Lung (tissue), 12 donors: ENCODE measurements around the gene TMEM61. TPM values are rescaled to one million over a fixed set of nuclear protein-coding genes. Genes with fewer than 3 reads are reported as not detected.

Experiments
- ATAC-seq: fragments of 200-7000 bp; cut with Tn5 transposase; one replicate; pipeline ENCODE4 v1.9.1; 2020; ENCODE audit warnings: moderate number of reproducible peaks; ENCODE audit not compliant: insufficient read depth, low FRiP score
- DNase-seq, 3 donors: peaks; one replicate each; pipeline ENCODE4 v3.0.0-alpha.2; 2013 to 2017
- H3K27ac ChIP-seq, 2 donors: one replicate each; pipeline ENCODE4 v1.5.1; 2013; ENCODE audit warnings: mild to moderate bottlenecking in 2 of 2, moderate library complexity in 2 of 2, control low read depth in 1 of 2, inconsistent platforms in 1 of 2, low read depth in 1 of 2, low read length in 1 of 2
- H3K27me3 ChIP-seq, 3 donors: one replicate each; pipeline ENCODE4 v1.5.1; 2013; ENCODE audit warnings: low read length in 2 of 3; ENCODE audit not compliant: control insufficient read depth in 3 of 3, insufficient read depth in 3 of 3
- H3K36me3 ChIP-seq, 4 donors: one replicate each; pipeline ENCODE4 v1.5.1; 2013; ENCODE audit warnings: low read length in 4 of 4, mild to moderate bottlenecking in 1 of 4, moderate library complexity in 1 of 4; ENCODE audit not compliant: control insufficient read depth in 4 of 4, insufficient read depth in 4 of 4
- H3K4me1 ChIP-seq, 5 donors: one replicate each; pipeline ENCODE4 v1.5.1; 2013; ENCODE audit warnings: low read length in 5 of 5, mild to moderate bottlenecking in 2 of 5, moderate library complexity in 1 of 5; ENCODE audit not compliant: control insufficient read depth in 5 of 5, insufficient read depth in 5 of 5
- H3K4me3 ChIP-seq: one replicate; pipeline ENCODE4 v1.5.1; 2013; ENCODE audit warnings: mild to moderate bottlenecking, control low read depth, moderate library complexity
- H3K9ac ChIP-seq, 2 donors: one replicate each; pipeline ENCODE4 v1.5.1; 2013; ENCODE audit warnings: low read length in 2 of 2, control low read depth in 1 of 2; ENCODE audit not compliant: insufficient read depth in 1 of 2
- H3K9me3 ChIP-seq, 4 donors: one replicate each; pipeline ENCODE4 v1.5.1; 2013; ENCODE audit warnings: low read length in 3 of 4, mild to moderate bottlenecking in 1 of 4, moderate library complexity in 1 of 4; ENCODE audit not compliant: control insufficient read depth in 4 of 4, insufficient read depth in 3 of 4
- CTCF ChIP-seq: IDR thresholded peaks from 2 replicates; pipeline ENCODE4 v1.5.1; 2012; ENCODE audit warnings: mild to moderate bottlenecking; ENCODE audit errors: control extremely low read depth, extremely low read depth
- WGBS, 2 donors: extraction: QIAGEN DNeasy Blood & Tissue Kit; methylation state at CpG; one replicate each; pipeline ENCODE4 v1.1.7; 2013; 5-methylcytosine and 5-hydroxymethylcytosine counted together
- polyA plus RNA-seq, 2 donors: library from polyadenylated mRNA; stranded (reverse); fragments of 200-250 nt; gene quantifications; one replicate each; pipeline ENCODE4 v1.2.1, GENCODE V29; 2013
- total RNA-seq, 2 donors: library from RNA; depleted of rRNA in 1 of 2; stranded (reverse); fragments of >200 nt in 1 of 2; gene quantifications; one replicate each; pipeline ENCODE4 v1.2.1, GENCODE V29; 2014 to 2021
- donor health status: control.
- donor health status: control.
- donor health status: Bipolar disorder and iron deficiency.
- donor health status: healthy.
- donor health status: DM: yes; HTN: yes; CAD: no.

TMEM61 gene
- total and polyA plus RNA-seq, 4 donors: 0.91 to 2.1 (median 1.3) TPM

GRCh38 chr1:54950369-54951163 lies 29.9 kb upstream of the TMEM61 start:
- peak; percentile 66 for TF ChIP-seq CTCF
- H3K4me1 ChIP-seq: peaks cover 0 to 8% (median 0%) of the 10 kb centered on the region in 5 donors
- ATAC-seq: peak; percentile 95
- WGBS, 2 donors: 34 to 42% methylated on average over 27 of the region's 27 CpGs
- no peaks in the 10 kb centered on the region for H3K36me3 ChIP-seq
- no peak overlapping the region for H3K9ac ChIP-seq
- H3K27ac ChIP-seq: no peak overlapping the region
- DNase-seq: peak; percentile 83 to 92 (median 90)
- no peaks in the 10 kb centered on the region for H3K27me3 ChIP-seq
- no peaks in the 10 kb centered on the region for H3K9me3 ChIP-seq
- H3K4me3 ChIP-seq: no peak overlapping the region

- DNase-seq: no peak
- no peak overlapping the region for H3K27ac ChIP-seq
- ATAC-seq: no peak
- no peak for TF ChIP-seq CTCF
- H3K27me3 ChIP-seq: no peaks in the 10 kb centered on the region
- no peaks in the 10 kb centered on the region for H3K9me3 ChIP-seq
- no peak overlapping the region for H3K9ac ChIP-seq
- H3K36me3 ChIP-seq: no peaks in the 10 kb centered on the region
- WGBS, 2 donors: 93 to 94% methylated on average over 4 of the region's 4 CpGs
- H3K4me1 ChIP-seq: peaks cover 0 to 7% (median 0%) of the 10 kb centered on the region in 5 donors
- no peak overlapping the region for H3K4me3 ChIP-seq
These were observed 28.6 kb upstream of the TMEM61 start for GRCh38 chr1:54951810-54952226.

- WGBS, 2 donors: 88 to 91% methylated on average over 4 of the region's 4 CpGs
- H3K9me3 ChIP-seq: peaks cover 0 to 3% (median 1%) of the 10 kb centered on the region in 4 donors
- H3K27ac ChIP-seq: no peak overlapping the region
- ATAC-seq: no peak
- H3K4me3 ChIP-seq: no peak overlapping the region
- H3K27me3 ChIP-seq: no peaks in the 10 kb centered on the region
- TF ChIP-seq CTCF: no peak
- peaks cover 0 to 7% (median 0%) of the 10 kb centered on the region in 5 donors for H3K4me1 ChIP-seq
- no peak for DNase-seq
- no peak overlapping the region for H3K9ac ChIP-seq
- no peaks in the 10 kb centered on the region for H3K36me3 ChIP-seq
These were observed 27.3 kb upstream of the TMEM61 start for GRCh38 chr1:54952950-54953718.
